Activated effector memory CD4-positive, alpha-beta T cell treated with anti-CD3 and anti-CD28 coated beads, Interleukin-2, amount 50 U/mL, for 16 hours (primary cell): ENCODE results near the gene ZBED3.
A peak's percentile ranks its signal among the peaks of the same experiment; 100 is the strongest.
"Not testable (repeated sequence)": the region's sequence is repeated elsewhere in the genome, so short reads cannot be mapped to it uniquely, and the experiment has no call there.

ENCODE experiments used
- DNase-seq: peaks from one replicate; pipeline ENCODE4 v3.0.0-alpha.2; 2020

The ZBED3 gene, protein sequence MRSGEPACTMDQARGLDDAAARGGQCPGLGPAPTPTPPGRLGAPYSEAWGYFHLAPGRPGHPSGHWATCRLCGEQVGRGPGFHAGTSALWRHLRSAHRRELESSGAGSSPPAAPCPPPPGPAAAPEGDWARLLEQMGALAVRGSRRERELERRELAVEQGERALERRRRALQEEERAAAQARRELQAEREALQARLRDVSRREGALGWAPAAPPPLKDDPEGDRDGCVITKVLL

DNA sequence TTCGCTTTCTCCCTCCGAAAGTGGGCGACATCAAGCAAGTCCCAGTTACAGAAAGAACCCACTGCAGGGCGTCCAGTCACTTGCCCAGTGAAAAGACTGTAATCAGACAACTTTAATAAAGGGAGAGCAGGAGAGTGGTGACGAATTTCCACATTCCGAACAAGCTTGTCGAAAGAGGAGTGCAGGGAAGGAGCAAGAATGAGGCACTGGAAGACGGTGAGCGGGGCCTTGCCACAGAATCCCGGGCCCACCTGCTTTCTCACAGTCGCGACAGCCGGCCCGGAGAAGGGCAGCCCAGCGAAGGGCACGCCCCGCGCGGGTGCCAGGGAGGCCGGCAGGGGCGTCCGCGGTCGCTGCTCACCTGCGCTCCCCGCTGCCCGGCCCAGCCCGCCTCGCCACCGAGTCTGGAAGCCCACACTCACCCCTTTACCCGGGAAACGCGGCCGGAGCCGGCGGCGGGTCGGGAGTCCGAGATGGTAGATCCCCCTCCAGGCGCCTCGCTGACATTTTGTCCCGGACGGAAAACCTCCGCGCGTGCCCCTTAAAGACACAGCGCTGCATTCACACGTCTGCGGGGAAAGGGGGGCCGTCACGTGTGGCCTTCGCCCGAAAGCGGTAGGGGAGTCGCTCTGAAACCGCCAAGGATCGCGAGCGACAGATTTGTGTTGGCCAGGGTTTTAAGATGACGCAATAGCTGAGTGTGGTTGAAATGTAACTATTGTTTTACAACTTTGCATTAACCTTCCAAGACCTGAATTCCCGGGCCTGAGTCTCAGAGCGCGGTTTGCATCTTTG lies at the start of gene ZBED3:
TSS of gene ZBED3 (minus strand) at position 597 of the 795 bp plus-strand sequence. CDS start 9,407 bp downstream, outside the sequence.
- DNase-seq = peak; percentile 77

DNA sequence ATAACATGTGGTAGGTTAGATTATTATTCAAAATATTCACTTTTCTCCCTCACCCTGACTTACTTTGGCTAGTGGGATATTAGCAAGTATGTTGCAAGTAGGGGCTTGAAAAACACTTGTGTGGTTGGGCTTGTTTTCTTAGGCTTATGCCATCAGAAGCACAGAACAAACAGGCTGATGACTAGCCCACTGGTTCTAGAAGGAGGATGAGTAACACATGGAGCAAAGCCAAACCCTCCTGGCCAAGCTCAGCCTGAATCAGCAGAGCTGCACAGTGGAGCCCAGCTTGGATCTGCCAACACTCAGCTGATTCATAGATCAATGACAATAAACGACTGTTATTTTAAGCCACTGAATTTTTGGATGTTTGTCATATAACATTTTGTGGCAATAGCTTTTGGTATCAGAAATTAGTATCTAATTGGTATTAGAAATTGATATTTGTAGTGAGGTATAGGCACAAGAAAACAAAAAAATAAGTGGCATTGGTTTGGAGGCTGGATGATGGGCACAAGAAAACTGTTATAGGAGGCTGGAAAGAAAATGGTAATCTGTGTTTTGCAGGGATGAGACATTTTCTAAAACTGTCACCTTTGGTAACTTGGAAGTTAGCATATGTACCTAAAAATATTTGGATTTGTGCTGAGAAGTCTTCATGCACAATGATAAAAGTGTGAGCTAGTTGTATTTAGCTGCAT lies 46.1 kb upstream of the ZBED3 start:
- DNase-seq = no peak

DNA sequence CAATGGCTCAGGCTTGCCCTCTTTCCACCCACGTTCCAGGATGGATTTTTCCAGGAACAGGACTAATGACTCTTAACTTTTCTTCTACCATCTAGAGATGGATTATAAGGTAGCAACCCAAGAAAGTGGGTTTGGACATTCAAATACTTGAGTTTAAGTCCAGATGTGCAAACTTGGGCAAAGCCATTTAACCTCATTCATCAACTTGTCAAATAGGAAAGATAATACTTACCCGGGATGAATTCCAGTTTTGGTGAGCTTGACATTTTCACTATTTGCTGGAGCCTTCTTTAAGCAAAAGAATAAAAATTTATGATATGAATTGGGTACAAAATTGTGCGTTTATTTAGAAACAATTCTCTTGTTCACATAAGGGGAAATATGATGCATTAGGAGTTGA lies 44.3 kb upstream of the ZBED3 start:
- DNase-seq = no peak

DNA sequence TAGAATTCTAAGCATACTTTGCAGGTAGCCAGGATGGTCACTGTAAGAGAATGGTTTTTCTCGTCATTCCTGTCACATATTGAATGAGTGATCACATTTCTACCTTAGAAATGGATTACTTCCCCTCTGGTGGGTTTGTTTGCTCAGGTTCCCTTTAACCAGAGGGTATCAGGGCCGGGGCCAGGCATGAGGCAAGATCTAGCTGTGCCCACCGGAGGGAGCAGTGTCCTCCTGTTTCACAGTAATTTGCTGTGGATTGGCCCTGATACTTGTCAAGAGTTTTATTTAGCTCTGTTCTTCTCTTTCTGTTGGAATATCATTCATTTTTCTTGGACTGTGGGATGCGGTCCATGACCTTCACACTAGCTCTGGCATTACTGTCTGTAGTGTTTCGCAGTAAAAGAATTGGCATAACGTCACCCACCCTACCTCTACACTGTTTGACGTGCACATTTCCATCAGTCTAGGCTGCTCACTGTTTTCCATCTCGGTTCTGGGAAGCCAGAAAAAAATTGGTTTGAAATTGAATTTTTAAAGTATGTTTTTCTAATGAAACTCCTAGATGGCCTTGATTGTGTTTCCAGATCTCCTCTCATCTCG lies 42.4 kb upstream of the ZBED3 start:
- DNase-seq = no peak

DNA sequence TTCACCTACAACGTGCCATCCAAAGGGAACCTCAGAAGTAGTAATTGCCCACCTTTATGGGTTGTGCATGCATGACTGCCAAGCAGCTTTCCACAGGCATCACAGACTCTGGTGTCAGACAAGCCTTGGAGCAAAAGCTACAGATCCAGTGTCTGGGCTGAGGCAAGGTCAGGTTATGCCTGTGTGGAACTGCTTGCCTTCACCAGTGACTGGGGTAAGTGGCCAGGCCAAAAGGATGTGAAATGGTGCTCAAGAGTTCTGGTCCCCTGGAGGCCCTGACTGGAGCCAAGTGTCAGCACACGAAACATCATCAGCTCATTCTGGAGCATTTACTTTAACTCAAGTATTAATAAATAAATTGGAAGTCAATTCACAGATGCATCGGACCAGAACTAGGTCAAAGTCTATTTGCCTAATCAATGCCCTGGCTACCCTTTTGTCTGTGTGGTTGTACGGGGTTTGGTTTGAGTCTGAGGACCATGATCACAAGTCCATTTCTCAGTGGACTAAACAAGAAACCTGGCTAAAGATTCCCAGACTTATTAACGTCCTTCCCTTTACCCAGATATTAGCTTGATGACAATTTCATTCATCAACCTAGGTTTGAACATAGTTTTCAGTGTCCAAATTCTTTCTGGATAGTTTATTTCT lies 41.5 kb upstream of the ZBED3 start:
- DNase-seq = no peak

DNA sequence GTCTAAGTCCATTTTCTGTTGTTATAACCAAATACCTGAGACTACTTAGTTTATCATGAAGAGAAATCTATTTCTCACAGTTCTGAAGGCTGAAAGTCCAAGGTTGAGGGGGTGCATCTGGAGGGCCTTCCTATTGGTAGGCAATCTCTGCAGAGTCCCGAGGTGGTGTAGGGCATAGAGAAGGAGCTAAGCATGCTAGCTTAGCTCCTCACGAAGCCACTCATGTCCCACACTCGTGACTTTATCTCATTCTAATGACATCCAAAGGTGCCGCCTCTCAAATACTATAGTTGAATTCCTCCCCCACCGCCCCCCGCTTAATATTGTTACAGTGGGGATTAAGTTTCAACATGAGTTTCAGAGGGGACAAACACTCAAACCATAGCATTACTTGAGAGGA lies 36.0 kb upstream of the ZBED3 start:
- DNase-seq = no peak

DNA sequence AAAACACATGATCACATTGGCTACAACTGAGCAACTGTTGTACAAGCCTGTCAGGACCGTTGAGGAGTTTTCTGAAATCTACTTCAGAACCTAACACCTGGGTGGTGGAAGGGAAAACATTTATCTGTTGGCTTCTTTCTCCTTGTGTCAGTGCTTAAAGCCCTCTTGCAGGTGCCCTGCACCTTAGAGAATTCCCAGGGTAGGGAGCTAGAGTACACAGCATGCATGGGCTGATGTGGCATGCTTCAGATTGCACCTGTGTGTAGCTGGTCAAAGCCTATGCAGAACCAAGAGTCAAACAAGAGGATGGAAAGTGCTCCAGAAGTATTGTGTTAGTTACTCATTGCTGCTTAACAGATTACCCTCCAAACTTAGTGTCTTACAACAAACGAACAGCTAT lies 33.6 kb upstream of the ZBED3 start:
- no peak for DNase-seq

DNA sequence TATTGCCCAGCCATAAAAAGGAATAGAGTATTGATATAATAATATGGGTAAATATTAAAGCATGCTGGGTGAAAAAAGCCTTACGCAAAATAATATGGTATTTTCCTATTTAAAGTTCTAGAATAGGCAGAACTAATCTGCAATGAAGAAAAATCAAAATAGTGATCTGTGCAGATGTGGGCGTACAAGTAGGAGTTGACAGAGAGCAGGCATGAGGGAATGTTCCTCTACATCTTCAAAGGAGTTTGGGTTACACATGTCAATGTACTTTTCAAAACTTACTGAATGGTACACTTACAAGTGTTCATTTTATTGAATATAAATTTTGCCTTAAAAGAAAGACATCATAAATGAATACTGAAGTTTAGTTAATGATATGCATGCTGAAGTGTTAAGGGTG lies 33.0 kb upstream of the ZBED3 start:
- DNase-seq = no peak

DNA sequence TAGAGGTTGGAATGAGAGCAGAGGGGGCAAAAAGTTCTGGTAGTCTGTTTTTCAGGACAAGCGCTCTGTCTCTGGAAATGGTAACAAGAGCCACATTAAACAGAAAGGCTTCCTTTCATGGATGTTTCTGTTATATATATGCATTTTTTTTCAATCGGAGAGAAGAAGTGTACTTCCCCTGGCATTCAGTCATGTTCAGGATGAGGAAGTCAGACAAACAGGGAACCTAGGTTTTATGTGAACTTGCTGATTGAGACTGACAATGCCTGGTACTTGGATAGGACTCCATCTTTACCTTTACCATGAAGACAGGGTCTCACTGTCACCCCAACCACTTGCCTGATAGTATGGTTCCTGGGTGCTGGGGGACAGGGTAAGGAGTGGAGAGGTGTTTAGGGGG lies 30.1 kb upstream of the ZBED3 start:
- DNase-seq = no peak

DNA sequence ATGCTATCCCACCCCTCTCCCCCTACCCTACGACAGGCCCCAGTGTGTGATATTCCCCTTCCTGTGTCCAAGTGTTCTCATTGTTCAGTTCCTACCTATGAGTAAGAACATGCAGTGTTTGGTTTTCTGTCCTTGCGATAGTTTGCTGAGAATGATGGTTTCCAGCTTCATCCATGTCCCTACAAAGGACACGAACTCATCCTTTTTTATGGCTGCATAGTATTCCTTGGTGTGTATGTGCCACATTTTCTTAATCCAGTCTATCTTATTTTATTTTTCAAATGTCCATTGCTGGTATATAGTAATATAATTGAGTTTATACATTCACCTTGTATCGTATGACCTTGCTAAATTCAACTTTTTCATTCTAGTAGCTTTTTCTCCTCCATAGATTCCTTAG lies 19.9 kb upstream of the ZBED3 start:
- not testable (repeated sequence) for DNase-seq

DNA sequence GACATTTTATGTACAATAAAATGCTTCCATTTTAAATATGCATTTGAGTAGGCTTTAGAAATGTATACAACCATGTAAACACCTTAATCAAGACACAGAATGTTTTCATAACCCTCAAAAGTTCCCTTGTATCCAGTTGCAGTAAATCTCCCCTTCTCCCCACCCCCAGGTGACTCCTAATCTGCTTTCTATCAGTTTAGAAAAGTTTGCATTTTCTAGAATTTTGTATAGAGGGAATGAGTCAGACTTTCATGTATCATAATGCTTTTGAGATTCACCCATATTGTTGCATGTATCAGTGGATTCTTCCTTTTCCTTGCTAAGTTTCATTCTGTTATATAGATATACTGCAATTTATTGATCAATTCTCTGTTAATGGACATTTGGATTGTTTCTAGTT lies 17.7 kb upstream of the ZBED3 start:
- DNase-seq = no peak

DNA sequence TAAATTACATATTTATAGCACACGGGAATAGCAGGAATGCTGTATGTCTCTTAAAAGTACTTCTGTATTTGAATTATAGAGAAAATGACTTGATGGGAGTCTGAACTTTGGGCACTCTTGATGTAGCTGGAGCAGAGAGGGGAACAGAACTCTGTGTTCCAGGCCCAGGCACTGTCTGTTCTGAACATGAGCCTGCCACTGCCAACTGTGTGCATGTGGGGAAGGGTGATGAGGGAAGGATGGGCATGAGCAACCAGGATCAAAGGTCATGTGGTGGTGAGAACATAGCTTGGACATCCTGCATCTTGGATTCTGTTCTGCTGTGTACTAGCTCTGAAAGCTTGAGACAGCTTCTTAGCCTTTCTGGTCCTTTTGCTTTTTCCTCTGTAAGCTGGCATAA lies 16.4 kb upstream of the ZBED3 start:
- no peak for DNase-seq

DNA sequence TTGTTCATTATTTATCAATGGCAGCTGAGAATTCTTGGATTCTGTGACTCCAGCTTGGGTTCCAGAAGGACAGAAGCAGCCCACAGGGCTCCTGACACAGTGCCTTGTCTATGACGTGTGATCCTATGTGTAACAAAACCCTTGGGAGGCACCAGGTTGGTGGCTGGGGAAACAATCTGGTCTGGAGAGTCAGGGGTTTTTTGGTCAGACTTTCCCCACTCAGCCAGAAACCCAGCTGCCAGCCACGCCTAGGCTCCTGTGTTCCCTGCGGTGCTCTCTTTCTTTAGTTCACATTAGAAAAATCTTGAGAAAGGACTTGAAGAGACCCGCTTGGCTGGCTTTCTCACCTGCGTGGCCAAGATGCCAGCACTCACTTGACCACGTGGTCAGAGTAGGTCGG lies 15.5 kb upstream of the ZBED3 start:
- DNase-seq = no peak

DNA sequence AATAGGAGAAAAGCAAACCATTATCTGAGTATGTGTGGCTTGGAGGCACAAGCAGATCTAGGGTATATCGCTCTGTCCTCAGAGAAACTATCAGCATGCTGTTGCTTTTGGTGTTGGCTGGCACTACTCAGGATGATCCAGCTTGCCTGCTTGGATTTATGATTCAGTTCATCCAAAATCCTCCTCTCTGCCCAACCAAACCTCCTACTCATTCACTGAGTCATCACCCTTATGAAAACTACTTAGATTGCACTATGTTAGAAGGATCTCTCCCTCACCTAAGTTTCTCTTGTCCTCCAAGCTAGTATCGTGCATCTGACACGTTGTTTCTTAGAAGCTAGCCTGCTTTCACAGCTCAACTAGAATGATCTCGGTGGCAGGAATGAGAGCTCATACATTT lies 14.2 kb upstream of the ZBED3 start:
- no peak for DNase-seq

DNA sequence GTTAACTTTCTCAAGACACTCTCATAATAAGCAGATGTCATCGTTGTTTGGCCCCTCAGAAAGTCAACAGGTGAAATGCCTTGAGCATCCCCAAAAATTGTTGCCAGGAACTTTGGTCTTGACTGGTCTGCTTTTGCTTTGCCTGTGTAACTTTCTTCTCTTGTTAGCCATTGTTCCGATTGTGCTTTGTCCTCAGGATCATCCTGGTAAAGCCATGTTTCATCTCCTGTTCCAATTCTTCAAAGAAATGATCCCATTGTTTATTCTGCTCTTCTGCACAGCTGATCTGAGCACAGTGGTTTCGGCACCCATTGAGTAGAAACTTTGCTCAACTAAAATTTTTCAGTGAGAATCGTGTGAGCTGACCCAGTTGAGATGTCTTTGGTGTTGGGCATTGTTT lies 8.1 kb upstream of the ZBED3 start:
- DNase-seq = no peak

DNA sequence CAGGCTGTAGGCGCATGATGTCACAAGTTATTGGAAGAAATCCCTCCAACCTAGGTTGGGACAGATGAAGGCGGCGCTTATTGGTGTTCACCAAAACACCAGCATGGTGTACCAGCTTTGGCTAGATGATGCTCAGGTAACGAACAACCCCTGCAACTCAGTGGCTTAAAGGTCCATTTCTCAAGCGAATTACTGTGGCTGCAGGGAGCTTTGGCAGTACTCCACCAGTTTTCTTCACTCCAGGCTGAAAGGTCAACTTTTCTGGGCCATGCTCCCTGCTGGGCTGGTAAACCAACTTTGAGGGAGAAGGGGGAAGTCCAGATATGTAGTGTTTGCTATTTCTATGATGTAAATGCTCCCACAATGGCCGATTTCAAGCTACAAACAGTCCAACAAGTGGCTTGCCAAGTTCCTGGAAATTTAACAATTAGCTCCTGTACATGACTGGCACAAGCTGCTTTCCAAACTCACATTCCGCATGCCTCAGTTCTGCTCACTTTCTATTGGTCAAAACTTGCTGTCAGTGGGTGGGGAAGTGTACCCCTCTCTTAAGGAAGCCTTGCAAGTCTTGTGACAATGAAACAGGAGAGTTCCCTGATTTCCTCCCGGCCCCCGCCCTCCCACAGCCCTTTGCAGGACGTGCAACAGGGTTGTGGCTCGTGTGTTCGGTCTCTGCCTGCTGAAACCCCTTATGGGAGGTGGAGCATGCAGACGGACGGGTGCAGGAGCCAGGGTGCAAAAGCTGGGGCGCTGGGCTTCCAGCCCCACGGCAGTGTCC lies 588 bp upstream of the ZBED3 start:
- no peak for DNase-seq

DNA sequence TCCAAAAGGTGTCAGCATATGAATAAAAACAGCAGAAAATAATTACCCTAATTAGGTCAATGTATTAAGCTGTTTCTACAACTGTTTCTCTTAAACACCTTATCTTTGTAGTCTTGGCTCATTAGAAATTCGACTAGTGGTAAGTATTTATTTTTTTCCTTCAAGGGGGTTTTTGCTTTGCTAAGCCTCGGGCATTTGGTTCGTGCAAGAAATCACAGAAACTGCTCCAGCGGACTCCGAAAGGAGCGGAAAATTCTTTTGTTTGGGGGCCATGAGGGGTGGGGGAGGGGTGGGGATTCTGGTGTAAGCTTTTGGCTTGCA lies 757 bp downstream of the ZBED3 start:
- no peak for DNase-seq

DNA sequence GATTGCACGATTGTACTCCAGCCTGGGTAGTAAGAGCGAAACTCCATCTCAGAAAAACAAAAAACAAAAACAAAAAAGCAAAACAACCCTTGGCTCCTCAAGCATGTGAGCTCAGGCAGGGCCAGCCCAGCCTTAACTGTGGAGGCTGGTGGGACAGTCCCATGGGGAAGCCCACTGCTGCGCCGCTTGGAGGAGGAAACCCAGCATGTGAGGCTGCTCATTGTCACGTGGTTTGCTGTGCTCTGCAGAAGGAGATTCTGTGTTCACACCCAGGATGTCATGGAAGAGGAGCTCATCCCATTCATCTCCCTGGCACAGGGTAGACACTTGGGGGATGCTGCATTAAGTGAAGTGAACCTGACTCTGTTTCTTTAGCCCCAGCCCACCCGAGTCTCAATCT lies 4.0 kb downstream of the ZBED3 start:
- no peak for DNase-seq

DNA sequence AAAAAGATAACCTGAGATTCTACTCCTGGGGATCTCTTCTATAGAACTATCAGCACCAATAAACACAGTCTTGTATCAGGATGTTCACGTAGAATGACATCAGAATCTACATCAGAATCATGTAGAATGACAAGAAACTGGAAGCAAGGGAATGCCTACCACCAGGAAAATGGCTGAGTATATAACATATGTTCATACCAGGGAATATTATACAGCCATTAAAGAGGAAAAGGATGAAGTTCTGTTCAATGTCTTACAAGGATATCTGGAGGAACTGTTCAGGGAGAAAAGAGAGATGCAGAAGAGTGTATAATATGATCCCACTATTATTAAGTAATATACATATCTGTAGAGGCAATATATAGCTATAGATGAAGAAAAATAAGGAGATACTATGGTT lies 4.8 kb downstream of the ZBED3 start:
- no peak for DNase-seq

DNA sequence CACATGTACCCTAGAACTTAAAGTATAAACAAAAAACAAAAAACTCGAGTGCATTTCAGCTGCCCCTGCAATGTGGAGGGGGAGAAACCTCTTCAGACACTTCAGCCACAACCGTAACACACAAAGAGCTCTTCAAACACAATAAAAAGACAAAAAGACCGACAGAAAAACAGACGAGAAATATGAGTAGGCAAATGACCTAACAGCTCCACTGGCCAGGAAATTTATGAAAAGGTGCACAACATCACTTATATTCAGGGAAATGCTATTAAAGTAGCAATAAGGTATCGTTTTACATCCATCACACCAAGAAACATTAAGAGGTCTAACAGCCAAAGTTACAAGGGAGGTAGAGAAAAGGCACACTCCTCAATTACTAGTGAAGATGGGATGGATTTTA lies 6.2 kb downstream of the ZBED3 start:
- DNase-seq = no peak

DNA sequence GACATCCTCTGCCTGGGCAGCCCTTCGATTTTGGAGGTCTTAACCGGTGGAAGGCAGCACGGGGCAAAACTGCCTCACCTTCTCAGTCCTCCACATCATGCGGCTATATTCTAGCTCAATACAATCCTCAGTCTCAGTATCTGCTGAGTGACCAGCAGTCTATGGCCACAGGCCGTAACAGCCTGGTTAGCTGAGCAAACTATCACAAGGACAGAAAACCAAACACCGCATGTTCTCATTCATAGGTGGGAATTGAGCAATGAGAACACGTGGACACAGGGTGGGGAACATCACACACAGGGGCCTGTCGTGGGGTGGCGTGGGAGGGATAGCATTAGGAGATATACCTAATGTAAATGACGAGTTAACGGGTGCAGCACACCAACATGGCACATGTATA lies 6.6 kb downstream of the ZBED3 start:
- DNase-seq = not testable (repeated sequence)

DNA sequence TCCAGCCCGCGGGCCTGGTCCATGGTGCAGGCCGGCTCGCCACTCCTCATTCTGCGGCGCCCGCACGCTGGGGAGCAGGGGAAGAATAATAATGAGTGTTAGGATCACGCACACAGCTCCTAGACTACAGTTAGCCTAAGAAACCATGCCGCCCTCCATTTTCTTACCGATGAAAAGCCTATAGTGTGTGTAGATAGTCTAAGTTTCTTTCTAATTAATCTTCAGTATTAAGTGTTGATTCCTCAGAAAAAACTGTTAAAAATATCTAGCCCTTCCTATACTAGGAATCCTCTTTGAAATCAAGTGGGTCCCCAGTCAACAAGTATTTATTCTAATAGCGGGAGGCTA lies 9.3 kb downstream of the ZBED3 start:
- DNase-seq = no peak
